GM12872 (cell line): ENCODE measurements around the gene IGSF9B.

Experiments
- TF ChIP-seq, protein P1 (sequence below): IDR thresholded peaks from 3 replicates; pipeline ENCODE4 v1.5.1; 2011; ENCODE audit warnings: low read depth, mild to moderate bottlenecking, low read length, moderate library complexity; ENCODE audit not compliant: insufficient read depth

Gene IGSF9B

GRCh38 chr11:133938166-133938565 lies 18.6 kb downstream of the IGSF9B start:
- TF ChIP-seq, protein P1, sequence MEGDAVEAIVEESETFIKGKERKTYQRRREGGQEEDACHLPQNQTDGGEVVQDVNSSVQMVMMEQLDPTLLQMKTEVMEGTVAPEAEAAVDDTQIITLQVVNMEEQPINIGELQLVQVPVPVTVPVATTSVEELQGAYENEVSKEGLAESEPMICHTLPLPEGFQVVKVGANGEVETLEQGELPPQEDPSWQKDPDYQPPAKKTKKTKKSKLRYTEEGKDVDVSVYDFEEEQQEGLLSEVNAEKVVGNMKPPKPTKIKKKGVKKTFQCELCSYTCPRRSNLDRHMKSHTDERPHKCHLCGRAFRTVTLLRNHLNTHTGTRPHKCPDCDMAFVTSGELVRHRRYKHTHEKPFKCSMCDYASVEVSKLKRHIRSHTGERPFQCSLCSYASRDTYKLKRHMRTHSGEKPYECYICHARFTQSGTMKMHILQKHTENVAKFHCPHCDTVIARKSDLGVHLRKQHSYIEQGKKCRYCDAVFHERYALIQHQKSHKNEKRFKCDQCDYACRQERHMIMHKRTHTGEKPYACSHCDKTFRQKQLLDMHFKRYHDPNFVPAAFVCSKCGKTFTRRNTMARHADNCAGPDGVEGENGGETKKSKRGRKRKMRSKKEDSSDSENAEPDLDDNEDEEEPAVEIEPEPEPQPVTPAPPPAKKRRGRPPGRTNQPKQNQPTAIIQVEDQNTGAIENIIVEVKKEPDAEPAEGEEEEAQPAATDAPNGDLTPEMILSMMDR: no peak

DNA sequence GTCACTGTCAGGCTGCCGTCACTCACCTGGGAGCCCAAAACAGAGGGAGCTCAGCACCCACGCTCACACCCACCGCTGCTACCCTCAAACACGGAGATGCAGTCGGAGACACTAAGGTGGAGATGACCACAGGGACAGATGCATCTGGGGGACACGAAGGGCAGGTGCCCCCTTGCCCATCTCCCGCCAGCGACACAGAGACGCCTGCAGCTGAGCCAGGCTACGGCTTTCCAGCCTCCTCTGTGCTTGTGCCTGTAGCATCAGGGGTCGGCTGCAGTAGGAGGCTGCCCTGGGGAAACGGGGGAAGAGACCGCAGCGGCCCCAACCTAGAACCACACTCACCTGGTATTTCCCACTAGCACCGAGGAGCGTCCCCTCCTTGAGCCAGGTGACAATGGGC lies 19.3 kb downstream of the IGSF9B start:
- TF ChIP-seq, protein P1: no peak

GRCh38 chr11:133937015-133937414 lies 19.8 kb downstream of the IGSF9B start:
- TF ChIP-seq, protein P1: no peak

DNA sequence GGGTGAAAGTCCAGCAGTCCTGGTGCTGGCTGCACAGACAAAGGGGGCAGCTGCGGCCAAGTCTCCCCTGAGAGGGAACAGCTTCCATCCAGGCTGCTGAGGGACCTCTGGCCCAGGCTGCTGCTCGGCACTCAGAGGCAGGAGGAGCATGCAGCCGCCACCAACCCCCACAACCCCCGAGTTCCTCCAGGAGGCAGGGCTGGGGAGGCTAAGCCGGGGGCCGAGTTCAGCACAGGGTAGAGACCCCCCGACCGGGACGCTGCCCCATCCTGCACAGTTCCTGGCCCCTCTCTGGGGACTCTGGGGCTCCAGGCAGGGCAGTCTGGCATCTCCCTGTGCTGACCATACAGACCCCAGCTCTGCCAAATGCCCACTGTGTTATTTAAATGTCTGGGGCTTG lies 20.2 kb downstream of the IGSF9B start:
- TF ChIP-seq, protein P1: no peak

- TF ChIP-seq, protein P1: no peak
These were observed 20.6 kb downstream of the IGSF9B start for GRCh38 chr11:133936136-133936535.

DNA sequence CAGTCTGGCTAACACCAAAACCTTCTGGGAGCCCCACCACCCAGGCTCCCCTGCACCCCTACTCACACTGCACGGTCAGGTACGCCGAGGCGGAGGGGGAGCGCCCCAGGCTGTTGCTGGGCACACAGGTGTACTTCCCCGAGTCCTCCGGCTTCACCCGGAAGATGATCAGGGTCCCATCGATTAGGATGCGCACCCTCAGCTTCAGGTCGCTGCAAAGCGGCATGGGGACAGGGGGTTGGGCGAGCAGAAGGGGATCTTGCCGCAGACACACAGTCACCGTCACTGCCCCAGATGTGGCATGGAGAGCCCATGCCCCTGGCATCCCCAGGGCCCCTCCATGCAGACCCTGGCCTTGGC lies 21.2 kb downstream of the IGSF9B start:
- TF ChIP-seq, protein P1: no peak

DNA sequence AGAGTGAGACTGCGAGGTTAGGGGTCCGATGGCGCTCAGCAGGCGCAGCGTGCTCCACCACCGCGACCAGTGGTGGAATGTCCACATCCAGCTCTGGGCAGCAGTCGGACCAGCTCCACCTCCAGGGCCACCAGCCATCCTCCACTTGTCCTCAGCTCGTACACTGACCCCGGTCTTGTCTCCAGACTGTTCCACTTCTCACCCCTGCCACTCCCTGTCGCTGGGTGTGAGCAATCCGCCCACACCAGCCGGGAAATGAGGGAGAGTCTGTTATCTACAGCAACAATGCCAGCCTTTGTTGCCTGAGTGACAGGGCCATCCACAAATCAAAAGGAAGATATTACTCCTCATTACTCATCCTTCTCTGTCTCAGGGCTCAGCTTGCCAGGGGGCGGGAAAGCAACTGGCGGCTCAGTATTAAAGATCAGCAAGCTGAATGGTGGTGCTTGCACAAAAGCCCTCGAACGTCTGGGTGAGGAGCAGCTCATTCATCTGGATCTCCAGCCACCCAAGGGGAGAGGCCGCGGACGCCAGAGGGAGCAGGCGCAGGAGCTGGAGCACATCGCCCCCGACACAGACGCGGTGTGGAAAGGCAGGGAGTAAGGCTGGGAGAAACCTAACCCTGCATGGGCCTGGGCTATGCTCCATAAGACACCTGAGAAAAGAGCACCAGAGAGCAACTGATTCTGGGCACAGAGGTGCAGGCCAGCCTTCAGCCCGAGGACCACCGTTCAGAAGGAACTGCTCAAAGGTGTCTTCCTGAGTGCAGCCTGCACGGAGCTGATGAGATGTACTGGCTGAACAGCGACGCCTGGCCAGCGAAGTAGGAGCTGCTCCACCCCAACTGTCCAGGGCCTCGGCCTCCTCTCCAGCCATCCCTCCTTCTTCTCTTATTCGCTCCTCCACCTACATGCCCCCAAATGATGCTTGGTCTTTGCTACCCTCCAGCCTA lies 21.9 kb downstream of the IGSF9B start:
- TF ChIP-seq, protein P1: no peak
